HG02571 (cell line): Measurements from ENCODE around the gene CALU.

ENCODE experiments used
- ATAC-seq: cut with Tn5 transposase; IDR thresholded peaks from one replicate; pipeline ENCODE4 v1.9.1; 2021; ENCODE audit warnings: mild to moderate bottlenecking, moderate library complexity; ENCODE audit not compliant: unreplicated experiment

Gene CALU

GRCh38 chr7:128781851-128782250, 42.7 kb downstream of the CALU start:
- no peak for ATAC-seq

DNA sequence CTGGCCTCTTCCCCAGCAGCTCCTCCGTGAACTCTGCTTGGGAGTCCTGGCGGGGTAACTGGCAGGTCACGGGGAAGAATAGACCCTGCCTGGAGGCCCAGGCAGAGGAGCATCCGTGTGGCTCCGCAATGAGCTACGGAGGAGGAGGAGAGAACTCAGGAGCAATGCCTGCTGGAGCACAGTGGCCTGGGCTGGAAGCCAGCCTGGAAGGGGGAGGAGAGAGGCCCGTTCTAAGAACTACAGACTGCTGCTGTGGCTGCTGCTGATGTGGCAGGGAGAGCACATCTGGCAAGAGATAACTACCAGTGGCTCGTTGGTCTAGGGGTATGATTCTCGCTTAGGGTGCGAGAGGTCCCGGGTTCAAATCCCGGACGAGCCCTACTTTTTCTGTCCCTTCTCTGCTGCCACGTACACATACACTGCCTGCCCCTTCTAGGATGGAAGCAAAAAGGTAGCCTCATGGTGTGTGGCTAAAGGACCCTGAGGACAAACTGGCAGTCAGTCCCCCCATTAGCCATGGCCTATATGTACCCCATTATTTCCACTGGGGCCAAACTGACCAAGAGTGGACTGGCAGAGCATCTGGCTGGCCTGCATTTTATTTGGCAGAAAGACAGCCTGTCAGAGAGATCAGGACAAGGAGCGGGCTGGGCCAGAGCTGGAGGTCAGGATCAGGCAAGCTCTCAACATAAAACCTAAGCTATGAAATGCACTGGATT, 44.1 kb downstream of the CALU start:
- ATAC-seq: no peak

GRCh38 chr7:128785738-128786137, 46.6 kb downstream of the CALU start:
- no peak for ATAC-seq

GRCh38 chr7:128788446-128789412, 49.6 kb downstream of the CALU start:
- ATAC-seq: no peak

DNA sequence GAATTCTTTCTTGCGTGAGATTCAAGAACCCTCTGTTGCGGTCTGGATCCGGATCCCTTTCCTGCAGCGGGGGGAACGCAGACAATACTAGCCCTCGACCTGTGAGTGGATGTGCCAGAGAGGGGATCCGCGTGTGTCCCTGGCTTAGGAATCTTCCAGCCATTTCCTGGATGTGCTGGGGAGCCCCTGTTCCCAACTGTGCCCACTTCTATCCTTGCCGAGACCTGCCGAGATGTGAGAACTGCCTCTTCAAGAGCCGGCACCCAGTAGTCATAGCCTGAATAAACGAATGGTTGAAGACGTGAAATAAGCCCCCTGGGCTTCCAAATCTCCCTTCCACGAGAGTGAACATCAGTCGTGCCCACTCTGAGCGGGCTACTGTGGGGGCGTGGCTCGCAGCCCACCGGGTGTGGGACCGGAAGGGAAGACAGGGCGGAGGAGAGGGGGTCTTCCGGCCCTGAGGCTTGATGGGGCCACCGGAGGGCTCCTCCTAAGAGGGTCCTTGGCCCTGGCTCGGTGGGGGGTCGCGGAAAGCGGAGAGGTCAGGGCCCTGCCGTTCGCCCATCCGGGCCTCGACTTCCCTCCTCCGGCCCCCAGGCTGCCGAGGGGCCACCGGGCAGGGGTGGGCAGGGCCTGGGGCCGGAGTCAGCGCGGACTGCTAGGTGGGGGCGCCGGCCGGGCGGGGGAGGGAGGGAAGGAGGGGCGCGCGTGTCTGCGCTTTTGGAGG, 51.3 kb downstream of the CALU start:
- ATAC-seq: no peak

GRCh38 chr7:128791121-128791971, 52.2 kb downstream of the CALU start, which contains the start of gene CCDC136:
Gene CCDC136 (plus strand): TSS chr7:128791968. CDS start chr7:128792412, 444 bp downstream.
- peak; percentile 72 for ATAC-seq

DNA sequence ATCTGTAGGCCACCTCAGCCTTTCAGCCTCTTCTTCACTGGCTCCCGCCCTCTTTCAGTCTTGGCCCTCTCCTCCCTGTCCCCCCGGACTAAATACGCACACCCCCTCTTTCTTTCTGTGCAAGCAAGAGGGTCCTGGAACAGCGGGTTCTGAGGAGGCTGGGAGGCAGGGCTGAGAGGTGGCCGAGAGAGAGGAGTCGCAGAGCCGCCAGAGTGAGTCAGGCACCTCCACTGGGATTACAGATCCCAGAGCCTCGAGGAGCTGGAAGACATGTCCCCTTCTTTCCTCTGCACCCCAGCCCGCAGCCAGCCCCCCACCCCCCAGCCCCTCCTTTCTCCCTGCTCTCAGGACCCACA, 52.8 kb downstream of the CALU start:
- ATAC-seq: no peak

DNA sequence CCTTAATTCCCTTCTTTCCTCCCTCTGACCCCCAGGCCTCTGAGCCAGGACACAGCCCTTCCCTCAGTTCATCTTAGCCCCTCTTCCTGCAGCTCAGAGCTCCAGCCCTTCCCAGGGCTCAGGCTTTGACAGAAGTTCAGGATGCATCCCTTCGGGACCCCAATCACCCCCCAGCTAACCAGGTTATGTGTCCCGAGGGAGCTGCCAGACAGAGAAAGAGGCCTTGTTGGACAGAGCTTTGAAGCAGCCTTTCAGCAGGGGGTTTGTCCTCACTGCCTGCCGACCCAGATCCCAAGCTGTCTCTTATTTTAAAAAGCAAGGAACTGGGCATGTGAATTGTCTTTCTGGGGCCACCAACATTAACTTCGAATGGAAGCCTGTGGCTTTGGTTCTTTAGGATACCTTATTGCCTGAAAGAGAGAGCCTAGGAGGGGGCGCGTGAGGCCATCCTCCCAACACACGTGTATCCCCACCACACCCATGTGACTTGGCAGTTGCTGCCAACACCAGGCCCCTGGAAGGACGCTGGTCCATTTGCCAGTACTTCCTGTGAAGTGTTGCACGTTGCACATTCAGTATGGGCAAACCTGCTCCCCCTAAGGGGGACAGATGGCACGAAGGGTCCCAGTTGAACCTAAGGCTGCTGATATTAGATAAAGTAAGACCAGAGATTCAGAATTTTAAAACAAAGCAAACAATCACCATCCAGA, 53.5 kb downstream of the CALU start:
- ATAC-seq: no peak

DNA sequence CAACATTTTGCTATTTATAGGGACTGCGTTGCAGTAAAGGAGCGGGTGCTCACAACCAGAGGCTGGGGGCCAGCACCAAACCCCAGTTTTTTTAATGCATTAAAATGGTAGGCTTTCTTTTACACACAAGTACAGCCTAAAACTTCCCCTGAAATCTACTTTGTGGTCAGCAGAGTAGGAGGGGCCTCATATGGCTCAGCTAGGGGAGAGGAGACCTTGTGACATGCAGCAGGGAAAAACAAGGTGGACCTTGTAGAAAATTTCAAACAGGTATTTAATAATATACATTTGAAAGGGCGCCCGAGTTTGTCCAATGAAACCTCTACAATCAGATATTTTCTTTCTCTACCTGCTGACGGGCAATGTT, 54.0 kb downstream of the CALU start:
- ATAC-seq: no peak

DNA sequence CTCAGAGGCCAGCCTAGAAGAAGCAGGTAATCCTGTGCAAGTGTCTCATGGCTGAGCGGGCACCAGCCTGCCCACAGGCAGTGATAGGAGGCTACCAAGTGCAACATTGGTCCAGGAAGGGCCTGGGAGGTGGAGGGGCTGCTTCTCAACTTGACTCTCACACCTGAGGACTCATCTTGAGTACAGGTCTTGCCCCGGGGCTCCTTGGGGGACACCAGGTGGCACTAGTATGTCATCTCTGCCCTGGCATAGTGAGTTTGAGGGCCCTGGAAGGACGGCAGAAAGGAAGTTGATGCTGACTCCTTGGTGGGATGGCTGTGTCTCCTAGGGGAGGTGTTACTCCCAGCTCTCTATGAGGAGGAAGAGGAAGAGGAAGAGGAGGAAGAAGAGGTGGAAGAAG, 54.9 kb downstream of the CALU start:
- no peak for ATAC-seq

DNA sequence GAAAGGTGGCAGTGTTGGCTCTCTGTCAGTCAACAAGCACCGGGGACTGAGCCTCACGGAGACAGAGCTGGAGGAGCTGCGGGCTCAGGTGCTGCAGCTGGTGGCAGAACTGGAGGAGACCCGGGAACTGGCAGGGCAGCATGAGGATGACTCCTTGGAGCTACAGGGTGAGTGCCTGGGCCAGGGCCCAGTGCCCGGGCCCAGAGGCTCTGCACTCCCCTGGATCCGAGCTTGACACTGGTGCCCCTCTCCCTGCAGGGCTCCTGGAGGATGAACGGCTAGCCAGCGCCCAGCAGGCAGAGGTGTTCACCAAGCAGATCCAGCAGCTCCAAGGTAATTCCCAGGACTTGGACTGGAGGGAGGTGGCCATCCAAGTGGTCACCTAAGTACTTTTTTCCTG, 55.3 kb downstream of the CALU start:
- ATAC-seq: no peak

DNA sequence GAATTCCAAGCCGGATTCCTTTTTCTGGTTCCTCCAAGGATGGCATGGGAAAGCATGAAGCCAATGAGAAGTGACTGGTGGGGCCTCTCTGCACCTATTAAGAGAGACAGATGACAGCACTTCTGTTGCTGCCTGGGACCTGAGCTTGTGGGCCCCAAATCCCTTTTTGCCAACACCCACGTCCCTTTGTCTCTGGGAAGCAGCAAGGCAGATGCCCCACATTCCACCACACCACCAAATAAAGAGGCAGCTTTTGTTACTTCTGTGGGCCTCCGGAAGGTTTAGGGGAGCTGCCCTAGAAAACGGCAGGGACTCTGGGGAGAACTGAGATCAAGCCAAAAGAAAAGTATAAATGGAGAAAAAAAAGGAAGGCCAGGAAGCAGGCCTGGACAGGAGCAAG, 56.0 kb downstream of the CALU start:
- no peak for ATAC-seq

DNA sequence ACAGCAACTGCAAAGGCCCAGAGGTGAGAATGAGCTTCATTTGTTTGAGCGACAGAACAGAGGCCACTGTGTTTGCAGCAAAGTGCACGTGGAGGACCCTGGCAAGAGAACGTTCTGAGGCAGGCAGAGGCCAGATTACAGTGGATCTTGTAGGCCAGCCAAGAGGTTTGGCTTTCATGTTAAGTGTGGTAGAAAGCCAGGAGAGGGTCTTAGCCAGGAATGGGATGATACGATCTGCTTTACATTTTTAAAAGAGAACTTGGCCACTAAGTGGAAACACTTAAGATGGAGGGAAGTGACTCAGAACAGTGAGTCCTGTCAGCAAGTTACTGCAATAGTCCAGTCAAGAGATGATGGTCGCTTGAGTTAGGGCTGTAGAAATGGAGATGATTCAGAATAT, 57.2 kb downstream of the CALU start:
- ATAC-seq: no peak

DNA sequence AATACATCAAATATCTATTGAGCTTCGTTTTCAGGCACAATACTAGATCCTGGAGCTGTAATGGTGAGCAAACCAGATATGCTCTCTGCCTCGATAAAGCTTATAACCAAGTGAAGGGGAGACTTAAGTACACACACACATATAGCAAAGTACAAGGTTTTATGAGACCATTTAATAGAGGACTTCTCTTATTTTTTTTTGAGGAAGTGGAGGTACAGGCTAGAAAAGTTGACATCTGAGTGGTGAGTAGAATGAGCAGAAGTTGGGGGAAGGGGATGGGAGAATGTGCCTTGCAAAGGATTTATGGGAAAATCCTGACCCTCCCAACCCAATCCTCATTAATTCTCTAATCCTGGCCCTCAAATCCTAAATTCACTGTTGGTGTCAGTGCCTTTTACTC, 60.3 kb downstream of the CALU start:
- ATAC-seq: no peak

DNA sequence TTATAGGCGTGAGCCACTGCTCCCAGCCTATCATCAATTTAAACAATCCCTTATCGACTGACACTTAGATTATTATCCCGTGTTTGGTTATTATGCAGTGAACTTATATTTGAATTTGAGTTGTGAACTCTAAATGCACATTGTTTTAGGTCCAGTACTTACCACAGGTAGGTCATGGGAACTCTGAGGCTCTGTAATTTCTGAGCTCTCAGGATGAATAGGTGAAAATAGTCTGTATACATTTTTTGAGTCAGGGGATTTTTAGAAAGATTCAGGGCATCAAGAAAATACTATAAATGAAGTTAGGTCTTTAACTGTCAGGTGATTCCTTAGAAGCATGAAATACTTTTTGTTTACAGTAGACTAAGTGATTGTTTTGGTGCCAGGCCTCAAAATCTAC, 61.4 kb downstream of the CALU start:
- ATAC-seq: no peak

DNA sequence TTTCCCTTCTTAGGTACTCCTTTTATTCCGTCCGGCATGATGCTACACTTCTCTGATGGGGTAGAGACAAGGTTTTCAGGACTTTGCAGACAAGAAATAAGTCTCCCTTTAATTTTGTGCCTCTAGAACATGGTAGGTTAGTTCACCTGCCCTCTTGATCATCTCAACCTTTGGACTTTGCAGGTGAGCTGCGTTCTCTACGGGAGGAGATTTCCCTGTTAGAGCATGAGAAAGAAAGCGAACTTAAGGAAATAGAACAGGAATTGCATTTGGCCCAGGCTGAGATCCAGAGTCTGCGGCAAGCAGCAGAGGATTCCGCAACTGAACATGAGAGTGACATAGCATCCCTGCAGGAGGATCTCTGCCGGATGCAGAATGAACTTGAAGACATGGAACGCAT, 61.8 kb downstream of the CALU start:
- no peak for ATAC-seq

GRCh38 chr7:128801667-128802418, 62.7 kb downstream of the CALU start:
- ATAC-seq: no peak

GRCh38 chr7:128804484-128804883, 65.3 kb downstream of the CALU start:
- no peak for ATAC-seq

DNA sequence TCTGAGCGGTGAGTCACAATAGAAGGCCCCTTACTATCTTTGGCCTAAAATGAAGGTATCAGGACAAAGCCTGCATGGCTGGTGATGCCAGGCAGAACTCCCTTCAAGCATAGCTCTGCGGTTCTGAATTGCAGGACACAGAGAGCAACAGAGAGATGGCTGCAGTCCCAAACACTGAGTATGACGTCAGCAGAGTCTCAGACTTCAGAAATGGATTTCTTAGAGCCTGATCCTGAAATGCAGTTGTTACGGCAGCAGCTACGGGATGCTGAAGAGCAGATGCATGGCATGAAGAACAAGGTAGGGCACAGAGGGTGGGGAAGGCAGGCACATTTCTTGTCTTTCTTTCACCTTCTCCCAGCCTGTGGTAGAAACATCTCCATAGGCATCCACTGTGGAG, 66.1 kb downstream of the CALU start:
- no peak for ATAC-seq
